ENCODE results near the gene TIMMDC1. TPM values are rescaled to one million over a fixed set of nuclear protein-coding genes. Genes with fewer than 3 reads are reported as not detected.
A peak's percentile ranks its signal among the peaks of the same experiment; 100 is the strongest.

The TIMMDC1 gene
- total RNA-seq, 4 donors from 2014 or later = 41.2 to 137 (median 101) TPM

DNA sequence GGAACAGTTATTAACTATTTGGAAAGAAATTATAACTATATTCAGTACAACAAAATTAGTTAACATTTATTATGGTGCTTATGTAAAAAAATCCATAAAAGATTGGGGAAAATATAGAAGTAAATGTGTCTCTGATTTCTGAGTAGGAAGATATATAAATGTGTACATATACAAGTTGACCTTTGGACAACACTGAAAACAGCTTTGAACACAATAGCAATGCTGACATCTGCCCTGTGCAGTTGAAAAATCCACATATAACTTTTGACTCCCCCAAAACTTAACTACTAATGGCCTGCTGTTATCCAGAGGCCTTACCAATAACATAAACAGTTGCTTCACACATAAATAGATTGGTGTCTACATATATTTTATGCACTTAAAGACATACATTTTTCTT lies 12.3 kb downstream of the TIMMDC1 start:
- no peaks in the 10 kb centered on the region for H3K4me1 ChIP-seq
- H3K36me3 ChIP-seq = peaks cover 0 to 69% of the 10 kb centered on the region in 2 donors
- ATAC-seq (no peak), DNase-seq (no peak)
- intact Hi-C loops (cut with DNase I; ENCODE audit: low total_unique reads) = no loop called here
- no peak overlapping the region for H3K27ac ChIP-seq
- in situ Hi-C loops (cut with MboI; ENCODE audit: low sequenced_read_pairs in 4 of 4) = loop anchor here in 3 of 4 donors (25.0 kb wide), 1 partner anchor 177 kb away; the partner anchor contains the start of gene COX17 (in 3 of the 3)
- no peaks in the 10 kb centered on the region for H3K9me3 ChIP-seq
- no peak overlapping the region for H3K4me3 ChIP-seq
- TF ChIP-seq POLR2A (IDR thresholded peaks at IDR 0.05) = no peak
- TF ChIP-seq, protein P1, sequence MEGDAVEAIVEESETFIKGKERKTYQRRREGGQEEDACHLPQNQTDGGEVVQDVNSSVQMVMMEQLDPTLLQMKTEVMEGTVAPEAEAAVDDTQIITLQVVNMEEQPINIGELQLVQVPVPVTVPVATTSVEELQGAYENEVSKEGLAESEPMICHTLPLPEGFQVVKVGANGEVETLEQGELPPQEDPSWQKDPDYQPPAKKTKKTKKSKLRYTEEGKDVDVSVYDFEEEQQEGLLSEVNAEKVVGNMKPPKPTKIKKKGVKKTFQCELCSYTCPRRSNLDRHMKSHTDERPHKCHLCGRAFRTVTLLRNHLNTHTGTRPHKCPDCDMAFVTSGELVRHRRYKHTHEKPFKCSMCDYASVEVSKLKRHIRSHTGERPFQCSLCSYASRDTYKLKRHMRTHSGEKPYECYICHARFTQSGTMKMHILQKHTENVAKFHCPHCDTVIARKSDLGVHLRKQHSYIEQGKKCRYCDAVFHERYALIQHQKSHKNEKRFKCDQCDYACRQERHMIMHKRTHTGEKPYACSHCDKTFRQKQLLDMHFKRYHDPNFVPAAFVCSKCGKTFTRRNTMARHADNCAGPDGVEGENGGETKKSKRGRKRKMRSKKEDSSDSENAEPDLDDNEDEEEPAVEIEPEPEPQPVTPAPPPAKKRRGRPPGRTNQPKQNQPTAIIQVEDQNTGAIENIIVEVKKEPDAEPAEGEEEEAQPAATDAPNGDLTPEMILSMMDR (IDR thresholded peaks at IDR 0.05 in 4 of 5, conservative IDR thresholded peaks at IDR 0.05 in 1 of 5) = no peak
- H3K27me3 ChIP-seq = no peaks in the 10 kb centered on the region

DNA sequence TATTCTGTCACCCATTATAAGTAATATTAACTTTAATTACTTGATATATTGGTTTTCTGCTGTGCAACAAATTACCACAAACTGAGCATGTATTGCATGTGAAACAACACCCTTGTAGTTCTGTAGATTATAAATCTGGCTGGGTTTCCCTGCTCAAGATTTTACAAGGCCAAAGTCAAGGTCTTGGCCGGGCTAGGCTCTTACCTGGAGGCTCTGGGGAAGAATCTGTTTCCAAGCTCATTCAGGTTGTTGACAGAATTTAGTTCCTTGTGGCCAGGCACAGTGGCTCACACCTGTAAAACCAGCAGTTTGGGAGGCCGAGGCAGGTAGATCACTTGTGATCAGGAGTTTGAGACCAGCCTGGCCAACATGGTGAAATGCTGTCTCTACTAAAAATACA lies 16.3 kb downstream of the TIMMDC1 start:
- Histone ChIP-seq H3K27me3 (no peaks in the 10 kb centered on the region), H3K36me3 (peaks cover 3 to 85% of the 10 kb centered on the region in 2 donors), H3K4me1 (peaks cover 0 to 16% of the 10 kb centered on the region in 2 donors), H3K4me3 (no peak overlapping the region), H3K9me3 (no peaks in the 10 kb centered on the region), H3K27ac (no peak overlapping the region)
- intact Hi-C loops (cut with DNase I; ENCODE audit: low total_unique reads) = no loop called here
- no peak for DNase-seq
- no peak for TF ChIP-seq POLR2A (IDR thresholded peaks at IDR 0.05)
- TF ChIP-seq, protein P1 (IDR thresholded peaks at IDR 0.05 in 4 of 5, conservative IDR thresholded peaks at IDR 0.05 in 1 of 5) = no peak
- ATAC-seq = no peak
- in situ Hi-C loops (cut with MboI; ENCODE audit: low sequenced_read_pairs in 4 of 4) = loop anchor here in 3 of 4 donors (25.0 kb wide), 1 partner anchor 173 kb away; the partner anchor contains the start of gene COX17 (in 3 of the 3)

DNA sequence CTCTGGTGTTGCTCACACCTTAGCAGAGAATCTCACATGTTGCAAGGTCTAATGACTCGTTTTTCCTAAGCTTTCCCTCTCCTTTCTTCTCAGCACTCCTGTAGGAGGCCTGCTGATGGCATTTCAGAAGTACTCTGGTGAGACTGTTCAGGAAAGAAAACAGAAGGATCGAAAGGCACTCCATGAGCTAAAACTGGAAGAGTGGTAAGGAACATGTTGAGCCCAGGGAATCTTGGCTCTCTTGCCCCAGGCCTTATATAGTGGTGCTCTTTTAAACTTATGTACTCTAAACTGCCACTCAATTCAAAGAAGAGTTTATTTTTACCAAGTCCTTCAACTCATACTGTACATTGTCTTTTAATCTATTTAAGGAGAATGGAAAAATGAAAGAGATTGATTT lies 18.8 kb downstream of the TIMMDC1 start:
- ATAC-seq (peak in 1 of 2 donors; percentile 86), DNase-seq (no peak)
- no peak for TF ChIP-seq POLR2A (IDR thresholded peaks at IDR 0.05)
- TF ChIP-seq, protein P1 (IDR thresholded peaks at IDR 0.05 in 4 of 5, conservative IDR thresholded peaks at IDR 0.05 in 1 of 5) = no peak
- Histone ChIP-seq H3K27me3 (no peaks in the 10 kb centered on the region), H3K4me3 (no peak overlapping the region), H3K27ac (peak overlapping the region in 3 of 4 donors; percentile 10 to 75 (median 22)), H3K36me3 (peaks cover 6 to 97% of the 10 kb centered on the region in 2 donors), H3K4me1 (peaks cover 0 to 16% of the 10 kb centered on the region in 2 donors), H3K9me3 (no peaks in the 10 kb centered on the region)
- intact Hi-C loops (cut with DNase I; ENCODE audit: low total_unique reads) (no loop called here), in situ Hi-C loops (cut with MboI; ENCODE audit: low sequenced_read_pairs in 4 of 4) (loop anchor here in 3 of 4 donors (25.0 kb wide), 1 partner anchor 170 kb away; the partner anchor contains the start of gene COX17 (in 3 of the 3))

DNA sequence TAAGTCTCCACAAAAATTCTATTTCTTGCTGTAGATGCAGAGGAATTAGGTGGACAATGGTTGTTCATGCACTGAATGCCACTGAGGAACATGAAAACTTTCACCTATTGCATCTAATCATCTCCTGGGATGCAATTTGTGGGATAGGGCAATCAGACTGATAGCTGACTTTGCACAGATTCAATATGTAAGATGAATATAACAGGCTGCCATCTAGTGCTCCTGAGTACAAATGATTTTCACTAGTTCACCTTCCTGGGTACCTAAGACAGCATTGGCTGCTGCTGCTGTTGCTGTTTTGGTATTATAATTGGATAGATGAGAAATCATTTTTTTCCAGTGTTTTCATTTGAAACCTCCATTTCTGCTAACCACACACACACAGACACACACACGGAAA lies 19.7 kb downstream of the TIMMDC1 start:
- intact Hi-C loops (cut with DNase I; ENCODE audit: low total_unique reads) = no loop called here
- H3K4me1 ChIP-seq = peaks cover 0 to 16% of the 10 kb centered on the region in 2 donors

More for the DNA sequence above, 19.7 kb downstream of the TIMMDC1 start:
- Histone ChIP-seq H3K27ac (no peak overlapping the region), H3K9me3 (no peaks in the 10 kb centered on the region), H3K36me3 (peaks cover 6 to 96% of the 10 kb centered on the region in 2 donors), H3K27me3 (no peaks in the 10 kb centered on the region), H3K4me3 (no peak overlapping the region)
- in situ Hi-C loops (cut with MboI; ENCODE audit: low sequenced_read_pairs in 4 of 4) = loop anchor here in 3 of 4 donors (25.0 kb wide), 1 partner anchor 169 kb away; the partner anchor contains the start of gene COX17 (in 3 of the 3)
- DNase-seq (no peak), ATAC-seq (no peak)
- no peak for TF ChIP-seq POLR2A (IDR thresholded peaks at IDR 0.05)
- TF ChIP-seq, protein P1 (IDR thresholded peaks at IDR 0.05 in 4 of 5, conservative IDR thresholded peaks at IDR 0.05 in 1 of 5) = no peak

All from gastrocnemius medialis (tissue), 4 donors.